ENCODE results near the gene INPP5K. TPM values are rescaled to one million over a fixed set of nuclear protein-coding genes. Genes with fewer than 3 reads are reported as not detected.

INPP5K gene
- total RNA-seq, 4 donors from 2014 or later: 62.0 to 89.3 (median 76.1) TPM

GRCh38 chr17:1498233-1498632, 18.2 kb downstream of the INPP5K start:
- no peak overlapping the region for H3K4me3 ChIP-seq
- no peaks in the 10 kb centered on the region for H3K9me3 ChIP-seq
- H3K27me3 ChIP-seq: no peaks in the 10 kb centered on the region
- intact Hi-C loops (cut with DNase I): no loop called here
- no peak for DNase-seq (ENCODE audit: extremely low spot score)
- 70% methylated on average over 2 of the region's 2 CpGs for WGBS
- TF ChIP-seq CTCF (IDR thresholded peaks at IDR 0.05) (no peak), POLR2AphosphoS5 (IDR thresholded peaks at IDR 0.05) (no peak), EP300 (IDR thresholded peaks at IDR 0.05) (no peak)
- H3K27ac ChIP-seq (replicated peaks in 1 of 4): peak overlapping the region in 1 of 4 donors; percentile 43
- peaks cover 15 to 79% (median 59%) of the 10 kb centered on the region in 4 donors for H3K36me3 ChIP-seq
- H3K4me1 ChIP-seq: peaks cover 38 to 50% (median 46%) of the 10 kb centered on the region in 4 donors

- no peak overlapping the region for H3K4me3 ChIP-seq
- WGBS: 82% methylated on average over 14 of the region's 15 CpGs
- intact Hi-C loops (cut with DNase I): no loop called here
- H3K9me3 ChIP-seq: no peaks in the 10 kb centered on the region
- peaks cover 15 to 77% (median 58%) of the 10 kb centered on the region in 4 donors for H3K36me3 ChIP-seq
- H3K4me1 ChIP-seq: peaks cover 42 to 54% (median 50%) of the 10 kb centered on the region in 4 donors
- no peak for DNase-seq (ENCODE audit: extremely low spot score)
- H3K27ac ChIP-seq (replicated peaks in 1 of 4): peak overlapping the region in 2 of 4 donors; percentile 43 to 96
- no peaks in the 10 kb centered on the region for H3K27me3 ChIP-seq
- TF ChIP-seq CTCF (IDR thresholded peaks at IDR 0.05) (no peak), EP300 (IDR thresholded peaks at IDR 0.05) (no peak), POLR2A (IDR thresholded peaks at IDR 0.05; ENCODE audit: low read depth) (no peak), POLR2AphosphoS5 (IDR thresholded peaks at IDR 0.05) (no peak)
Observed at GRCh38 chr17:1497831-1498230, 18.6 kb downstream of the INPP5K start.

GRCh38 chr17:1496869-1497268, 19.5 kb downstream of the INPP5K start:
- H3K4me1 ChIP-seq: peaks cover 51 to 63% (median 60%) of the 10 kb centered on the region in 4 donors
- TF ChIP-seq POLR2AphosphoS5 (IDR thresholded peaks at IDR 0.05): no peak
- TF ChIP-seq CTCF (IDR thresholded peaks at IDR 0.05): no peak
- TF ChIP-seq EP300 (IDR thresholded peaks at IDR 0.05): no peak
- TF ChIP-seq POLR2A (IDR thresholded peaks at IDR 0.05; ENCODE audit: low read depth): no peak
- intact Hi-C loops (cut with DNase I): no loop called here
- no peaks in the 10 kb centered on the region for H3K9me3 ChIP-seq
- WGBS: 87% methylated on average over 14 of the region's 14 CpGs
- peak overlapping the region; percentile 96 to 99 (median 97) for H3K27ac ChIP-seq (replicated peaks in 1 of 4)
- no peaks in the 10 kb centered on the region for H3K27me3 ChIP-seq
- H3K4me3 ChIP-seq: no peak overlapping the region
- peaks cover 15 to 68% (median 49%) of the 10 kb centered on the region in 4 donors for H3K36me3 ChIP-seq
- DNase-seq (ENCODE audit: extremely low spot score): no peak

GRCh38 chr17:1495265-1495989, 21.0 kb downstream of the INPP5K start:
- no peaks in the 10 kb centered on the region for H3K27me3 ChIP-seq
- peak; percentile 68 for TF ChIP-seq EP300 (IDR thresholded peaks at IDR 0.05)
- TF ChIP-seq POLR2A (IDR thresholded peaks at IDR 0.05; ENCODE audit: low read depth): no peak
- TF ChIP-seq CTCF (IDR thresholded peaks at IDR 0.05): no peak
- TF ChIP-seq POLR2AphosphoS5 (IDR thresholded peaks at IDR 0.05): peak; percentile 68 to 93
- 45% methylated on average over 4 of the region's 14 CpGs for WGBS
- peaks cover 59 to 72% (median 66%) of the 10 kb centered on the region in 4 donors for H3K4me1 ChIP-seq
- intact Hi-C loops (cut with DNase I): no loop called here
- DNase-seq (ENCODE audit: extremely low spot score): no peak
- peak overlapping the region in 3 of 4 donors; percentile 4 to 37 (median 28) for H3K4me3 ChIP-seq
- no peaks in the 10 kb centered on the region for H3K9me3 ChIP-seq
- H3K27ac ChIP-seq (replicated peaks in 1 of 4): peak overlapping the region; percentile 96 to 99 (median 97)
- H3K36me3 ChIP-seq: peaks cover 15 to 60% (median 41%) of the 10 kb centered on the region in 4 donors
